ENCODE data around the gene OR6S1. TPM values are rescaled to one million over a fixed set of nuclear protein-coding genes. Genes with fewer than 3 reads are reported as not detected.

Gene OR6S1
- total RNA-seq, 1 experiment from 2014 or later, result not detected

- ChIA-PET POLR2A (interaction anchor here (0.7 to 7.3 kb wide), 8 partner anchors 11 to 337 kb away, joined by 3 to 182 read pairs (median 46); partner anchors contain the start of genes APEX1, OSGEP, PARP2 and TEP1), CTCF (interaction anchor here (0.9 to 10.2 kb wide), 12 partner anchors 8 to 353 kb away, joined by 3 to 89 read pairs (median 6); no protein-coding TSS in a partner anchor)
- TF ChIP-seq CTCF (IDR thresholded peaks at IDR 0.05; ENCODE audit: unreplicated experiment), result no peak
- no peaks in the 10 kb centered on the region for H3K9me3 Mint-ChIP-seq (ENCODE audit: unreplicated experiment)
- DNase-seq (ENCODE audit: unreplicated experiment), result peak; percentile 64
- BruUV-seq (replicated peaks), result no TSS peak
- H3K27me3 Mint-ChIP-seq (ENCODE audit: insufficient read depth, unreplicated experiment), result no peaks in the 10 kb centered on the region
- H3K36me3 Mint-ChIP-seq (ENCODE audit: insufficient read depth, unreplicated experiment), result peaks cover 11% of the 10 kb centered on the region
- intact Hi-C loops (cut with micrococcal nuclease), result loop anchor here (5.0 kb wide), 1 partner anchor 422 kb away; the partner anchor contains the start of gene TMEM253
- H3K27ac Mint-ChIP-seq (ENCODE audit: low read depth, unreplicated experiment), result no peak overlapping the region
- no peak overlapping the region for H3K4me3 Mint-ChIP-seq (ENCODE audit: unreplicated experiment)
- H3K4me1 Mint-ChIP-seq (ENCODE audit: insufficient read depth, unreplicated experiment), result peaks cover 20% of the 10 kb centered on the region
Observed at GRCh38 chr14:20679907-20680306, 38.4 kb upstream of the OR6S1 start.

- H3K36me3 Mint-ChIP-seq (ENCODE audit: insufficient read depth, unreplicated experiment), result peaks cover under 1% of the 10 kb centered on the region
- no peaks in the 10 kb centered on the region for H3K27me3 Mint-ChIP-seq (ENCODE audit: insufficient read depth, unreplicated experiment)
- H3K4me1 Mint-ChIP-seq (ENCODE audit: insufficient read depth, unreplicated experiment), result peaks cover 10% of the 10 kb centered on the region
- ChIA-PET POLR2A (interaction anchor here (0.6 kb wide), 1 partner anchor 213 kb away, joined by 3 read pairs; no protein-coding TSS in a partner anchor), CTCF (interaction anchor here (0.7 kb wide), 2 partner anchors 180 to 231 kb away, joined by 3 read pairs; no protein-coding TSS in a partner anchor)
- TF ChIP-seq CTCF (IDR thresholded peaks at IDR 0.05; ENCODE audit: unreplicated experiment), result no peak
- DNase-seq (ENCODE audit: unreplicated experiment), result no peak
- no TSS peak for BruUV-seq (replicated peaks)
- intact Hi-C loops (cut with micrococcal nuclease), result no loop called here
- H3K4me3 Mint-ChIP-seq (ENCODE audit: unreplicated experiment), result no peak overlapping the region
- no peak overlapping the region for H3K27ac Mint-ChIP-seq (ENCODE audit: low read depth, unreplicated experiment)
- no peaks in the 10 kb centered on the region for H3K9me3 Mint-ChIP-seq (ENCODE audit: unreplicated experiment)
Observed at GRCh38 chr14:20676072-20676471, 34.6 kb upstream of the OR6S1 start.

- Mint-ChIP-seq H3K4me3 (ENCODE audit: unreplicated experiment) (no peak overlapping the region), H3K9me3 (ENCODE audit: unreplicated experiment) (no peaks in the 10 kb centered on the region), H3K27ac (ENCODE audit: low read depth, unreplicated experiment) (no peak overlapping the region), H3K27me3 (ENCODE audit: insufficient read depth, unreplicated experiment) (no peaks in the 10 kb centered on the region), H3K36me3 (ENCODE audit: insufficient read depth, unreplicated experiment) (no peaks in the 10 kb centered on the region), H3K4me1 (ENCODE audit: insufficient read depth, unreplicated experiment) (peaks cover 6% of the 10 kb centered on the region)
- TF ChIP-seq CTCF (IDR thresholded peaks at IDR 0.05; ENCODE audit: unreplicated experiment), result no peak
- CTCF ChIA-PET, result interaction anchor here (0.7 kb wide), 1 partner anchor 180 kb away, joined by 3 read pairs; no protein-coding TSS in a partner anchor
- POLR2A ChIA-PET, result interaction anchor here (0.6 kb wide), 1 partner anchor 212 kb away, joined by 3 read pairs; no protein-coding TSS in a partner anchor
- intact Hi-C loops (cut with micrococcal nuclease), result no loop called here
- no peak for DNase-seq (ENCODE audit: unreplicated experiment)
- no TSS peak for BruUV-seq (replicated peaks)
Observed at GRCh38 chr14:20675669-20676068, 34.2 kb upstream of the OR6S1 start.

GRCh38 chr14:20671597-20672283 lies 30.2 kb upstream of the OR6S1 start:
- ChIA-PET POLR2A (no interaction called here), CTCF (interaction anchor here (0.6 to 1.0 kb wide), 2 partner anchors 9 to 370 kb away, joined by 3 to 4 read pairs; no protein-coding TSS in a partner anchor)
- no peak for TF ChIP-seq CTCF (IDR thresholded peaks at IDR 0.05; ENCODE audit: unreplicated experiment)
- intact Hi-C loops (cut with micrococcal nuclease), result no loop called here
- no peak overlapping the region for H3K4me3 Mint-ChIP-seq (ENCODE audit: unreplicated experiment)
- no peaks in the 10 kb centered on the region for H3K9me3 Mint-ChIP-seq (ENCODE audit: unreplicated experiment)
- DNase-seq (ENCODE audit: unreplicated experiment), result no peak
- H3K27me3 Mint-ChIP-seq (ENCODE audit: insufficient read depth, unreplicated experiment), result peaks cover 23% of the 10 kb centered on the region
- no TSS peak for BruUV-seq (replicated peaks)
- no peaks in the 10 kb centered on the region for H3K36me3 Mint-ChIP-seq (ENCODE audit: insufficient read depth, unreplicated experiment)
- H3K27ac Mint-ChIP-seq (ENCODE audit: low read depth, unreplicated experiment), result no peak overlapping the region
- no peaks in the 10 kb centered on the region for H3K4me1 Mint-ChIP-seq (ENCODE audit: insufficient read depth, unreplicated experiment)

Data from MCF 10A (cell line).